ENCODE measurements around the gene SLC28A2. TPM values are rescaled to one million over a fixed set of nuclear protein-coding genes. Genes with fewer than 3 reads are reported as not detected.

Gene SLC28A2
- total RNA-seq, 1 donor from 2014 or later = not detected

- Histone ChIP-seq H3K27me3 (ENCODE audit: control insufficient read depth, insufficient read depth, low read length) (peaks cover 2% of the 10 kb centered on the region), H3K36me3 (ENCODE audit: control insufficient read depth, insufficient read depth, low read length) (no peaks in the 10 kb centered on the region), H3K4me3 (ENCODE audit: low read depth, low read length) (no peak overlapping the region)
- TF ChIP-seq, protein P1, sequence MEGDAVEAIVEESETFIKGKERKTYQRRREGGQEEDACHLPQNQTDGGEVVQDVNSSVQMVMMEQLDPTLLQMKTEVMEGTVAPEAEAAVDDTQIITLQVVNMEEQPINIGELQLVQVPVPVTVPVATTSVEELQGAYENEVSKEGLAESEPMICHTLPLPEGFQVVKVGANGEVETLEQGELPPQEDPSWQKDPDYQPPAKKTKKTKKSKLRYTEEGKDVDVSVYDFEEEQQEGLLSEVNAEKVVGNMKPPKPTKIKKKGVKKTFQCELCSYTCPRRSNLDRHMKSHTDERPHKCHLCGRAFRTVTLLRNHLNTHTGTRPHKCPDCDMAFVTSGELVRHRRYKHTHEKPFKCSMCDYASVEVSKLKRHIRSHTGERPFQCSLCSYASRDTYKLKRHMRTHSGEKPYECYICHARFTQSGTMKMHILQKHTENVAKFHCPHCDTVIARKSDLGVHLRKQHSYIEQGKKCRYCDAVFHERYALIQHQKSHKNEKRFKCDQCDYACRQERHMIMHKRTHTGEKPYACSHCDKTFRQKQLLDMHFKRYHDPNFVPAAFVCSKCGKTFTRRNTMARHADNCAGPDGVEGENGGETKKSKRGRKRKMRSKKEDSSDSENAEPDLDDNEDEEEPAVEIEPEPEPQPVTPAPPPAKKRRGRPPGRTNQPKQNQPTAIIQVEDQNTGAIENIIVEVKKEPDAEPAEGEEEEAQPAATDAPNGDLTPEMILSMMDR (IDR thresholded peaks at IDR 0.05; ENCODE audit: insufficient read depth, low read length, poor library complexity, severe bottlenecking) = no peak
- DNase-seq (ENCODE audit: low read depth) = no peak
Observed at GRCh38 chr15:45224621-45225217, 27.3 kb upstream of the SLC28A2 start.

DNA sequence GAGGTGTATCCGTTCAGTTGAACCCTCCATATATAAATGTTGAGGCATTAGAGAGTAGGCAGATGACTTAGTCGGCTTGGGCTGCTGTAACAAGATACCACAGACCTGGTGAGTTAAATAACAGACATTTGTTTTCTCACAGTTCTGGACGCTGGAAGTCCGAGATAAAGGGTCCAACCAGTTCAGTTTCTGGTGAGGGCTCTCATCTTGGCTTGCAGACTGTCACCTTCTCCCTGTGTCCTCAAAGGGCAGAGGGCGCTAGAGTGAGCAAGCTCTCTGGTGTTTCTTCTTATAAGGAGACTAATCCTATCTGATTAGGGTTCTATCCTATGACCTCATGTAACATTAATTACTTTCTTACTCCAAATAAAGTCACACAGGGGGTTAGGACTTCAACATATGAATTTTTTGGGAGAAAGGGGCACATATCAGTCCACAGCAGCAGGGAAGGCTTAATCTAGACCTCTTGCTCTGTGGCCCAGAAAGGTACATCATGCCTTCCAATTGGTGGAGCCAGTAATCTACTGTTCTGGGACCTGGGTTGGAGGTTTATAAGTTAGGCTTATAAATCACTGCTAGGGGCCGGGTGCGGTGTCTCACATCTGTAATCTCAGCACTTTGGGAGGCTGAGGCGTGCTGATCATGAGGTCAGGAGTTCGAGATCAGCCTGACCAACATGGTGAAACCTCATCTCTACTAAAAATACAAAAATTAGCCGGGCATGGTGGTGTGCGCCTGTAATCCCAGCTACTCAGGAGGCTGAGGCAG is 26.3 kb upstream of the SLC28A2 start:
- H3K4me3 ChIP-seq (ENCODE audit: low read depth, low read length) = no peak overlapping the region
- H3K36me3 ChIP-seq (ENCODE audit: control insufficient read depth, insufficient read depth, low read length) = no peaks in the 10 kb centered on the region
- H3K27me3 ChIP-seq (ENCODE audit: control insufficient read depth, insufficient read depth, low read length) = peaks cover 2% of the 10 kb centered on the region
- no peak for DNase-seq (ENCODE audit: low read depth)
- TF ChIP-seq, protein P1 (IDR thresholded peaks at IDR 0.05; ENCODE audit: insufficient read depth, low read length, poor library complexity, severe bottlenecking) = no peak

- TF ChIP-seq, protein P1 (IDR thresholded peaks at IDR 0.05; ENCODE audit: insufficient read depth, low read length, poor library complexity, severe bottlenecking) = no peak
- no peaks in the 10 kb centered on the region for H3K27me3 ChIP-seq (ENCODE audit: control insufficient read depth, insufficient read depth, low read length)
- DNase-seq (ENCODE audit: low read depth) = no peak
- no peaks in the 10 kb centered on the region for H3K36me3 ChIP-seq (ENCODE audit: control insufficient read depth, insufficient read depth, low read length)
- H3K4me3 ChIP-seq (ENCODE audit: low read depth, low read length) = no peak overlapping the region
Observed at GRCh38 chr15:45228931-45229330, 23.1 kb upstream of the SLC28A2 start.

GRCh38 chr15:45230245-45230965 is 21.6 kb upstream of the SLC28A2 start:
- H3K36me3 ChIP-seq (ENCODE audit: control insufficient read depth, insufficient read depth, low read length) = no peaks in the 10 kb centered on the region
- no peaks in the 10 kb centered on the region for H3K27me3 ChIP-seq (ENCODE audit: control insufficient read depth, insufficient read depth, low read length)
- TF ChIP-seq, protein P1 (IDR thresholded peaks at IDR 0.05; ENCODE audit: insufficient read depth, low read length, poor library complexity, severe bottlenecking) = no peak
- H3K4me3 ChIP-seq (ENCODE audit: low read depth, low read length) = no peak overlapping the region
- no peak for DNase-seq (ENCODE audit: low read depth)

DNA sequence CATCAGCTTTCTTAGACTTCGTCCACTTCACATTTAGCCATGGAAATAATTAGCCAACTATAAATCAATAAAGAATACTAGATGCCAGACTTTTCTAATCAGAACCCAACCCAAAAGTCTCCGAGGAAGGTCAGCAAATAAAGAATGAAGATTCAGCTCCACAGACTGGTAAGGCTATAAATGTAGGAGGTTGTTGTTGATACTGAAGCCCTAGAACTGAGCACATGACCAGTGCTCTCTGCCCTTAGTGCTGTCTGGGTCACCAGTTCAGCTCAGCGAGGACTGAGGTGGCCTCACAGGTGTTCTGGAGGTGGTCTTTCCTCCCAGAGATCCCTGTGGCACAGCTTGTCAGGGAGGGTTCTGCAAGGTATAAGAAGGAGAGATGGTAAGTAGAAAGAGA is 20.9 kb upstream of the SLC28A2 start:
- no peaks in the 10 kb centered on the region for H3K36me3 ChIP-seq (ENCODE audit: control insufficient read depth, insufficient read depth, low read length)
- no peaks in the 10 kb centered on the region for H3K27me3 ChIP-seq (ENCODE audit: control insufficient read depth, insufficient read depth, low read length)
- DNase-seq (ENCODE audit: low read depth) = no peak
- no peak overlapping the region for H3K4me3 ChIP-seq (ENCODE audit: low read depth, low read length)
- TF ChIP-seq, protein P1 (IDR thresholded peaks at IDR 0.05; ENCODE audit: insufficient read depth, low read length, poor library complexity, severe bottlenecking) = no peak
